ENCODE data around the gene ESAM.

DNA sequence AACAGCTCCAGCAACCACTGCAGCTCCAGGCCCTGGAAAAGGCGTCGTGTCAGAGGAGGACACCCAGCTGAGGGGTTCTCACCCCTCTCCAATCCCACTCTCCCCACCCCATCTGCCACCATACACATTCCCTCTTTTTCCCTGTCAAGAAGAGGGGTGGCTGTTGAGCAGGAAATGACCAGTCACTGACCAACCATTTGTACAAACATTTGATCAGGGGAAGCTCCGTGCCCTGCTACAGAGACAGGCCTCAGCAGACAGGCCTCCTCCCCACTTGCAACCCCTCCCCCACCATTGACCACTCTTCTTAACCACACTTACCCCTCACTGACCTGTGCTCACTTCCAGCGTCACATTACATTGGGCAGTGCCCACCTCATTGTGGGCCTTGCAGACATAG is 7.8 kb downstream of the ESAM start:
- TF ChIP-seq, protein P1, sequence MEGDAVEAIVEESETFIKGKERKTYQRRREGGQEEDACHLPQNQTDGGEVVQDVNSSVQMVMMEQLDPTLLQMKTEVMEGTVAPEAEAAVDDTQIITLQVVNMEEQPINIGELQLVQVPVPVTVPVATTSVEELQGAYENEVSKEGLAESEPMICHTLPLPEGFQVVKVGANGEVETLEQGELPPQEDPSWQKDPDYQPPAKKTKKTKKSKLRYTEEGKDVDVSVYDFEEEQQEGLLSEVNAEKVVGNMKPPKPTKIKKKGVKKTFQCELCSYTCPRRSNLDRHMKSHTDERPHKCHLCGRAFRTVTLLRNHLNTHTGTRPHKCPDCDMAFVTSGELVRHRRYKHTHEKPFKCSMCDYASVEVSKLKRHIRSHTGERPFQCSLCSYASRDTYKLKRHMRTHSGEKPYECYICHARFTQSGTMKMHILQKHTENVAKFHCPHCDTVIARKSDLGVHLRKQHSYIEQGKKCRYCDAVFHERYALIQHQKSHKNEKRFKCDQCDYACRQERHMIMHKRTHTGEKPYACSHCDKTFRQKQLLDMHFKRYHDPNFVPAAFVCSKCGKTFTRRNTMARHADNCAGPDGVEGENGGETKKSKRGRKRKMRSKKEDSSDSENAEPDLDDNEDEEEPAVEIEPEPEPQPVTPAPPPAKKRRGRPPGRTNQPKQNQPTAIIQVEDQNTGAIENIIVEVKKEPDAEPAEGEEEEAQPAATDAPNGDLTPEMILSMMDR (IDR thresholded peaks at IDR 0.05; ENCODE audit: low read depth, low read length): no peak
- no peak for TF ChIP-seq POLR2A (IDR thresholded peaks at IDR 0.05; ENCODE audit: extremely low read depth, insufficient read length)
- no peak for TF ChIP-seq MAX (IDR thresholded peaks at IDR 0.05; ENCODE audit: low read depth, low read length)
- no peak for TF ChIP-seq MYC (IDR thresholded peaks at IDR 0.05; ENCODE audit: low read depth, low read length)
